Measurements from ENCODE around the gene ICAM5. TPM values are rescaled to one million over a fixed set of nuclear protein-coding genes. Genes with fewer than 3 reads are reported as not detected.

Gene ICAM5
- polyA plus RNA-seq, 1 donor = 0.23 TPM

Other genes starting within 250 kb of the ICAM5 start
- 10.7 TPM for gene SHFL, start 203.6 kb upstream of the ICAM5 start, polyA plus RNA-seq (ENCODE audit: insufficient read length)
- gene ANGPTL6, start 187.3 kb upstream of the ICAM5 start, polyA plus RNA-seq (ENCODE audit: insufficient read length) = 1.7 TPM
- 30.6 TPM for gene PPAN, start 183.6 kb upstream of the ICAM5 start, polyA plus RNA-seq (ENCODE audit: insufficient read length)
- gene P2RY11, start 178.3 kb upstream of the ICAM5 start, polyA plus RNA-seq (ENCODE audit: insufficient read length) = 11.7 TPM
- gene EIF3G, start 170.1 kb upstream of the ICAM5 start, polyA plus RNA-seq (ENCODE audit: insufficient read length) = 287 TPM
- 65.8 TPM for gene DNMT1, start 95.0 kb upstream of the ICAM5 start, polyA plus RNA-seq (ENCODE audit: insufficient read length)
- gene S1PR2, start 58.6 kb upstream of the ICAM5 start, polyA plus RNA-seq (ENCODE audit: insufficient read length) = 10.8 TPM
- gene MRPL4, start 37.7 kb upstream of the ICAM5 start, polyA plus RNA-seq (ENCODE audit: insufficient read length) = 36.0 TPM
- gene ICAM1, start 18.8 kb upstream of the ICAM5 start, polyA plus RNA-seq (ENCODE audit: insufficient read length) = 9.5 TPM
- gene ICAM4, start 3.0 kb upstream of the ICAM5 start, polyA plus RNA-seq (ENCODE audit: insufficient read length) = 0.45 TPM
- gene ZGLP1, start 19.9 kb downstream of the ICAM5 start, polyA plus RNA-seq (ENCODE audit: insufficient read length) = 5.0 TPM
- gene FDX2, start 26.1 kb downstream of the ICAM5 start, polyA plus RNA-seq (ENCODE audit: insufficient read length) = 19.4 TPM
- 18.4 TPM for gene RAVER1, start 43.6 kb downstream of the ICAM5 start, polyA plus RNA-seq (ENCODE audit: insufficient read length)
- 5.8 TPM for gene ICAM3, start 49.7 kb downstream of the ICAM5 start, polyA plus RNA-seq (ENCODE audit: insufficient read length)
- 71.8 TPM for gene TYK2, start 90.6 kb downstream of the ICAM5 start, polyA plus RNA-seq (ENCODE audit: insufficient read length)
- 137 TPM for gene CDC37, start 113.6 kb downstream of the ICAM5 start, polyA plus RNA-seq (ENCODE audit: insufficient read length)
- 5.0 TPM for gene PDE4A, start 130.6 kb downstream of the ICAM5 start, polyA plus RNA-seq (ENCODE audit: insufficient read length)
- 65.6 TPM for gene KEAP1, start 213.4 kb downstream of the ICAM5 start, polyA plus RNA-seq (ENCODE audit: insufficient read length)
- gene S1PR5, start 227.5 kb downstream of the ICAM5 start, polyA plus RNA-seq (ENCODE audit: insufficient read length) = 1.2 TPM

All from hindlimb muscle (tissue), 1 donor.